HepG2 (cell line): Measurements from ENCODE around the gene GRK5. TPM values are rescaled to one million over a fixed set of nuclear protein-coding genes. Genes with fewer than 3 reads are reported as not detected.

Experiments used
- ATAC-seq: fragments of 200-7000 bp; cut with Tn5 transposase; 3 replicates; pipeline ENCODE4 v1.9.1; 2020; ENCODE audit warnings: mild to moderate bottlenecking, moderate library complexity
- BruUV-seq: library from RNA; stranded (reverse); fragments of 400-500 nt; replicated peaks from 2 replicates; lab custom pipeline; 2021; lab: Mats Ljungman, UMichigan
- CTCF ChIA-PET: fragments of 300-600 bp; formaldehyde crosslinking; extraction: SDS; loops from one replicate; lab custom pipeline; 2021; ENCODE audit warnings: low total read pairs, inconsistent platforms, low intra/inter-chr PET ratio; lab: Yijun Ruan, JAX
- POLR2A ChIA-PET: fragments of 350-600 bp; sonication (Branson Sonifier 250); formaldehyde crosslinking; loops from one replicate; lab custom pipeline; 2020; ENCODE audit warnings: antibody characterized with exemption, inconsistent platforms; lab: Yijun Ruan, JAX
- DNase-seq: peaks from one replicate; pipeline ENCODE4 v3.0.0-alpha.2; 2015; ENCODE audit warnings: low spot score
- FAIRE-seq: peaks from 3 replicates; lab custom pipeline; 2011; peaks lifted over from hg19 to GRCh38; lab: Jason Lieb, UNC
- H2AFZ ChIP-seq: one replicate; pipeline ENCODE4 v1.6.1; 2011; ENCODE audit warnings: low read length, inconsistent platforms
- H3K27ac ChIP-seq: fragments of 300-600 bp; 3 replicates; pipeline ENCODE4 v1.8.0; 2011; ENCODE audit warnings: mixed run types, mild to moderate bottlenecking, mixed read lengths, low read length, inconsistent platforms; ENCODE audit not compliant: insufficient read depth; ENCODE audit errors: extremely low read length
- H3K27me3 ChIP-seq, 2 experiments: fragments of 200-600 bp in 1 of 2; 2 replicates in 1 of 2; 3 replicates in 1 of 2; pipeline versions ENCODE4 v1.6.0 to v1.8.0; 2011; ENCODE audit warnings: low read length in 2 of 2, mild to moderate bottlenecking in 2 of 2, moderate library complexity in 2 of 2, inconsistent platforms in 1 of 2; ENCODE audit not compliant: insufficient read depth in 2 of 2, control insufficient read depth in 1 of 2
- H3K36me3 ChIP-seq, 2 experiments: fragments of 200-600 bp in 1 of 2; replicated peaks in 1 of 2; 2 replicates in 1 of 2; 3 replicates in 1 of 2; pipeline versions ENCODE4 v1.5.1 to v1.8.0; 2011; ENCODE audit warnings: low read length in 2 of 2, inconsistent platforms in 1 of 2; ENCODE audit not compliant: insufficient read depth in 2 of 2, control insufficient read depth in 1 of 2
- H3K4me1 ChIP-seq: 2 replicates; pipeline ENCODE4 v1.5.1; 2012; ENCODE audit warnings: low read length, inconsistent platforms; ENCODE audit not compliant: insufficient read depth
- H3K4me2 ChIP-seq: 2 replicates; pipeline ENCODE4 v1.6.0; 2011; ENCODE audit warnings: low read depth, low read length, inconsistent platforms
- H3K4me3 ChIP-seq, 3 experiments: fragments of 200-600 bp in 1 of 3; sonication (generic), shearing (Covaris generic) in 1 of 3; replicated peaks in 1 of 3; 2 replicates each; pipeline ENCODE4 v1.5.1; 2011 to 2016; ENCODE audit warnings: low read length in 3 of 3, inconsistent platforms in 2 of 3, low read depth in 2 of 3, mild to moderate bottlenecking in 2 of 3, control low read depth in 1 of 3, mixed read lengths in 1 of 3; ENCODE audit not compliant: insufficient read depth in 1 of 3
- H3K79me2 ChIP-seq: one replicate; pipeline ENCODE4 v1.6.1; 2011; ENCODE audit warnings: low read length, inconsistent platforms; ENCODE audit not compliant: insufficient read depth
- H3K9ac ChIP-seq: 2 replicates; pipeline ENCODE4 v1.6.0; 2011; ENCODE audit warnings: mild to moderate bottlenecking, low read depth, low read length, inconsistent platforms; ENCODE audit not compliant: insufficient read depth
- H3K9me3 ChIP-seq: 2 replicates; pipeline ENCODE4 v1.5.1; 2012; ENCODE audit warnings: mild to moderate bottlenecking, low read length
- H4K20me1 ChIP-seq: 2 replicates; pipeline ENCODE4 v1.6.0; 2011; ENCODE audit warnings: inconsistent platforms, mild to moderate bottlenecking, low read length, moderate library complexity; ENCODE audit not compliant: insufficient read depth
- DMTF1 ChIP-seq: sonication (generic); formaldehyde crosslinking; IDR thresholded peaks from 2 replicates; pipeline ENCODE4 v1.4.0; 2020; ENCODE audit warnings: mild to moderate bottlenecking, missing genetic modification reagents
- HOXA5 ChIP-seq: sonication (generic); formaldehyde crosslinking; IDR thresholded peaks from 2 replicates; pipeline ENCODE4 v1.4.0; 2020; ENCODE audit warnings: missing genetic modification reagents
- JARID2 ChIP-seq: sonication (generic); formaldehyde crosslinking; IDR thresholded peaks from 2 replicates; pipeline ENCODE4 v1.8.1; 2023; ENCODE audit warnings: missing genetic modification reagents, inconsistent platforms; ENCODE audit not compliant: insufficient replicate concordance
- RARA ChIP-seq: IDR thresholded peaks from 2 replicates; pipeline ENCODE4 v1.6.1; 2016; ENCODE audit warnings: missing genetic modification reagents, missing compliant biosample characterization
- TBX2 ChIP-seq: sonication (generic); formaldehyde crosslinking; IDR thresholded peaks from 2 replicates; pipeline ENCODE4 v1.5.0; 2020; ENCODE audit warnings: missing genetic modification reagents, mild to moderate bottlenecking, borderline replicate concordance
- ZNF180 ChIP-seq: sonication (generic); formaldehyde crosslinking; IDR thresholded peaks from 2 replicates; pipeline ENCODE4 v1.4.0; 2020; ENCODE audit warnings: low read depth, missing genetic modification reagents, borderline replicate concordance
- ZNF292 ChIP-seq: sonication (generic); formaldehyde crosslinking; IDR thresholded peaks from 2 replicates; pipeline ENCODE4 v1.8.1; 2022; ENCODE audit warnings: mild to moderate bottlenecking, low read depth, missing genetic modification reagents, borderline replicate concordance
- ZNF501 ChIP-seq: sonication (generic); formaldehyde crosslinking; IDR thresholded peaks from 2 replicates; pipeline ENCODE4 v1.5.1; 2020; ENCODE audit warnings: mild to moderate bottlenecking, moderate library complexity, missing genetic modification reagents
- ZSCAN22 ChIP-seq: sonication (generic); formaldehyde crosslinking; IDR thresholded peaks from 2 replicates; pipeline ENCODE4 v1.4.0; 2020; ENCODE audit warnings: mild to moderate bottlenecking, missing genetic modification reagents
- WGBS: methylation state at CpG from one replicate; pipeline ENCODE4 v1.1.6; 2017; ENCODE audit warnings: low lambda C conversion rate; 5-methylcytosine and 5-hydroxymethylcytosine counted together
- in situ Hi-C: cut with HindIII; loops from 2 replicates; pipeline ENCODE4 v1.10.0; 2017; ENCODE audit warnings: low pct_unique_long_range_greater_than_20kb; ENCODE audit not compliant: extremely low pct_ligation_motif_present
- intact Hi-C: fragments of 100-400 bp; cut with micrococcal nuclease; formaldehyde crosslinking; loops from one replicate; pipeline ENCODE4 v1.10.0; 2022; ENCODE audit not compliant: unreplicated experiment
- polyA plus RNA-seq, 8 experiments: library from polyadenylated mRNA; depleted of rRNA in 3 of 8; stranded (reverse) in 7 of 8; unstranded in 1 of 8; fragments of >200 nt; fragmentation: Illumina TruSeq in 4 of 8; extraction: Trizol in 4 of 8; gene quantifications; 2 replicates each; pipeline versions ENCODE4 v1.2.1 to v1.2.3, GENCODE V29; 2011 to 2016; ENCODE audit warnings: low read depth in 4 of 8, missing spikeins in 1 of 8, mixed read lengths in 1 of 8; ENCODE audit not compliant: insufficient read depth in 1 of 8
- total RNA-seq, 5 experiments: library from RNA; depleted of rRNA; stranded (reverse); fragments of >200 nt; fragmentation: Illumina TruSeq; extraction: Trizol; gene quantifications; 2 replicates each; pipeline ENCODE4 v1.2.3, GENCODE V29; 2016; ENCODE audit warnings: low read depth in 1 of 5
- TF ChIP-seq, protein P1 (sequence below): sonication (generic); formaldehyde crosslinking; IDR thresholded peaks from 2 replicates; pipeline ENCODE4 v1.5.1; 2020; ENCODE audit warnings: missing genetic modification reagents, mild to moderate bottlenecking, borderline replicate concordance
- TF ChIP-seq, protein P2 (sequence below): IDR thresholded peaks from 2 replicates; pipeline ENCODE4 v1.6.1; 2012; ENCODE audit warnings: inconsistent platforms
- TF ChIP-seq, protein P3 (sequence below): sonication (generic); formaldehyde crosslinking; IDR thresholded peaks from 2 replicates; pipeline ENCODE4 v1.9.0; 2022; ENCODE audit warnings: missing genetic modification reagents, mild to moderate bottlenecking, borderline replicate concordance

Gene GRK5
- total and polyA plus RNA-seq, 2 of the 13 experiments (the other 11 are each of a cell fraction or from before 2014, with no cell fraction given): 10.4 to 12.6 TPM

DNA sequence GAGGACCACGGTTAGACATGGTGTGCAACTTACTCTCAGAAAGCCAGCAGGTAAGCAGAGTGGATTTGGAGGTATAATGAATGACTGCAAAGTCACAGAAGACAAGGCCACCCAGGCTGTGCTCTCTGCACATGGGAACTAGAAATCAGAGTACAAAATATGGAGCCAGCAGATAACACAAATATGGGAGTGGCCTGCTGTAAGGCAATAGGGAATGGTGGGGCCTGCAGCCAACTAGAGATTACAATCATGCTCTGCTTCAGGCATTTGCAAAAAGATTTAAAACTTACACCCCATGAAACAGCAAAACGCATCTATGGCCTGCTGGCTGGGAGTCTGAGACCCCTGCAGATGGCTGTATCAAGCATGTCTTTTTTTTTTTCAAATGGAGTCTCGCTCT, 288.2 kb downstream of the GRK5 start:
- ATAC-seq (no peak), DNase-seq (no peak), FAIRE-seq (no peak)
- Histone ChIP-seq H4K20me1 (no peaks in the 10 kb centered on the region), H3K9ac (no peak overlapping the region), H2AFZ (no peak overlapping the region), H3K79me2 (no peaks in the 10 kb centered on the region), H3K4me3 (no peak overlapping the region), H3K4me2 (no peak overlapping the region), H3K9me3 (no peaks in the 10 kb centered on the region), H3K27me3 (peaks cover 0 to 4% of the 10 kb centered on the region in 2 experiments; a peak in 1 of 5 replicates), H3K4me1 (peaks cover 65% of the 10 kb centered on the region), H3K27ac (no peak overlapping the region), H3K36me3 (no peaks in the 10 kb centered on the region)
- POLR2A ChIA-PET: no interaction called here
- 73% methylated on average over 3 of the region's 3 CpGs for WGBS
- CTCF ChIA-PET: no interaction called here
- TF ChIP-seq HOXA5 (CRISPR knock-in tag): no peak
- peak; percentile 94; the same call in 1 of the 2 replicates for TF ChIP-seq ZNF180 (CRISPR knock-in tag)
- in situ Hi-C loops: no loop called here
- BruUV-seq: no TSS peak
- intact Hi-C loops: loop anchor here (5.0 kb wide), 1 partner anchor 47 kb away; the partner anchor contains the start of gene RGS10

- no peaks in the 10 kb centered on the region for H3K36me3 ChIP-seq
- no peaks in the 10 kb centered on the region; a peak in 1 of 5 replicates for H3K27me3 ChIP-seq
- ChIA-PET CTCF (no interaction called here), POLR2A (no interaction called here)
- no peaks in the 10 kb centered on the region for H4K20me1 ChIP-seq
- in situ Hi-C loops (no loop called here), intact Hi-C loops (loop anchor here (5.0 kb wide), 1 partner anchor 46 kb away; the partner anchor contains the start of gene RGS10)
- no peak; the same call in 2 of the 3 replicates for ATAC-seq
- no peaks in the 10 kb centered on the region for H3K79me2 ChIP-seq
- H3K27ac ChIP-seq: no peak overlapping the region
- 40% methylated on average over 4 of the region's 7 CpGs for WGBS
- no peaks in the 10 kb centered on the region for H3K9me3 ChIP-seq
- no peak overlapping the region for H3K9ac ChIP-seq
- no peak overlapping the region for H2AFZ ChIP-seq
- H3K4me2 ChIP-seq: no peak overlapping the region
- H3K4me3 ChIP-seq: no peak overlapping the region
- H3K4me1 ChIP-seq: peaks cover 72% of the 10 kb centered on the region
- no TSS peak for BruUV-seq
- DNase-seq: peak; percentile 29
- FAIRE-seq: no peak
- TF ChIP-seq JARID2: no peak
- TF ChIP-seq DMTF1 (CRISPR knock-in tag): no peak
- TF ChIP-seq, protein P1, sequence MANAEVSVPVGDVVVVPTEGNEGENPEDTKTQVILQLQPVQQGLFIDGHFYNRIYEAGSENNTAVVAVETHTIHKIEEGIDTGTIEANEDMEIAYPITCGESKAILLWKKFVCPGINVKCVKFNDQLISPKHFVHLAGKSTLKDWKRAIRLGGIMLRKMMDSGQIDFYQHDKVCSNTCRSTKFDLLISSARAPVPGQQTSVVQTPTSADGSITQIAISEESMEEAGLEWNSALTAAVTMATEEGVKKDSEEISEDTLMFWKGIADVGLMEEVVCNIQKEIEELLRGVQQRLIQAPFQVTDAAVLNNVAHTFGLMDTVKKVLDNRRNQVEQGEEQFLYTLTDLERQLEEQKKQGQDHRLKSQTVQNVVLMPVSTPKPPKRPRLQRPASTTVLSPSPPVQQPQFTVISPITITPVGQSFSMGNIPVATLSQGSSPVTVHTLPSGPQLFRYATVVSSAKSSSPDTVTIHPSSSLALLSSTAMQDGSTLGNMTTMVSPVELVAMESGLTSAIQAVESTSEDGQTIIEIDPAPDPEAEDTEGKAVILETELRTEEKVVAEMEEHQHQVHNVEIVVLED (CRISPR knock-in tag): no peak
- TF ChIP-seq ZSCAN22 (CRISPR knock-in tag): no peak
- TF ChIP-seq RARA (CRISPR knock-in tag): peak; percentile 21; the same call in 1 of the 2 replicates
- TF ChIP-seq ZNF501: no peak
- TF ChIP-seq TBX2 (CRISPR knock-in tag): no peak
- no peak for TF ChIP-seq ZNF292 (CRISPR knock-in tag)
- TF ChIP-seq, protein P2, sequence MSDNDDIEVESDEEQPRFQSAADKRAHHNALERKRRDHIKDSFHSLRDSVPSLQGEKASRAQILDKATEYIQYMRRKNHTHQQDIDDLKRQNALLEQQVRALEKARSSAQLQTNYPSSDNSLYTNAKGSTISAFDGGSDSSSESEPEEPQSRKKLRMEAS: peak; percentile 70; the same call in 1 of the 2 replicates
- TF ChIP-seq, protein P3, sequence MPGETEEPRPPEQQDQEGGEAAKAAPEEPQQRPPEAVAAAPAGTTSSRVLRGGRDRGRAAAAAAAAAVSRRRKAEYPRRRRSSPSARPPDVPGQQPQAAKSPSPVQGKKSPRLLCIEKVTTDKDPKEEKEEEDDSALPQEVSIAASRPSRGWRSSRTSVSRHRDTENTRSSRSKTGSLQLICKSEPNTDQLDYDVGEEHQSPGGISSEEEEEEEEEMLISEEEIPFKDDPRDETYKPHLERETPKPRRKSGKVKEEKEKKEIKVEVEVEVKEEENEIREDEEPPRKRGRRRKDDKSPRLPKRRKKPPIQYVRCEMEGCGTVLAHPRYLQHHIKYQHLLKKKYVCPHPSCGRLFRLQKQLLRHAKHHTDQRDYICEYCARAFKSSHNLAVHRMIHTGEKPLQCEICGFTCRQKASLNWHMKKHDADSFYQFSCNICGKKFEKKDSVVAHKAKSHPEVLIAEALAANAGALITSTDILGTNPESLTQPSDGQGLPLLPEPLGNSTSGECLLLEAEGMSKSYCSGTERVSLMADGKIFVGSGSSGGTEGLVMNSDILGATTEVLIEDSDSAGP (CRISPR knock-in tag): no peak
Measured at GRCh38 chr10:119496273-119496672, 288.9 kb downstream of the GRK5 start.
